HG02870 (cell line): ENCODE measurements around the gene KCNMB4.
"Not testable (repeated sequence)": the region's sequence is repeated elsewhere in the genome, so short reads cannot be mapped to it uniquely, and the experiment has no call there.

Source experiments
- ATAC-seq: cut with Tn5 transposase; IDR thresholded peaks from one replicate; pipeline ENCODE4 v1.9.1; 2021; ENCODE audit warnings: mild to moderate bottlenecking, moderate library complexity; ENCODE audit not compliant: unreplicated experiment

KCNMB4 gene

DNA sequence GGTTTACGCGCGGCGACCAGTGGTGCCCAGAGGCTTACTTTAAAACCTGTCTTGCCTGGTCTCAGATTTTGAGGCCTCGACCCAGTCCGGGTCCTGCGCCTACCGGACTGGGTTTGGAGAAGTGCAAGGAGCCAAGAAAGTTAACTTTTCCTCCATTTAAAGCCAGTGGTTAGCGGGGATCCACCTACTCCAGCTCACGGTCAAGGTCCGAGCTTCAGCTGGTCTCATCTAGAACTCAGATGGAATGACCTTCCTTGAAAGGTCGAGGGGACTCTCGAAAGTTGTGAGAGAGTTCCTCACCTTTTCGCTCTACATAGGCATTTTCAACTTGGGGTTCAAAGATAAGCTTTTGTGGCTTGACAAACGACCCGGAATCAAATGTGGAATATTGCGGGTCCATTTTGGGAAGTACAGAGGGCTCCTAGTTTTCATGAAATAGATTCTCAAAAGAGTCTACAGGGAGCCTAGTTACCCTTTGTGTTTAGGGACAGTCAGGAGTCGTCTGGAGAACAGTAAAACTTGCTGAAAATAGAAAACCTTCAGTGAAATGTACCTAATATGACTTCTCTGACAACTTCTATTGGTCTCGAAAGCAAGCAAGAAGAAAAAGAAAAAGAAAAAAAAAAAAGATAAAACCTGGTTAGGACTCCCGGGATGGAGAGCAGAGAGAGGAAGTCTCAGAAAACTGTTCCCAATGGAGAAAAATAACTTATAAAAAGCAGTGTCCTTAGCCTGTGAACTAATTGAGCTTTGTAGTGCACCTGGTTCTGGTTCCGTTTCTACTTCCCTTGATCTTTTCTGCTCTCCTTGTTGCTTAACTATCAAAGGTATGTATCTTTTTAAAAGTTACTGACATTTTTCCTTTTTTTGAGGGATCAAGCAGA, 1.4 kb downstream of the KCNMB4 start:
- ATAC-seq = no peak

DNA sequence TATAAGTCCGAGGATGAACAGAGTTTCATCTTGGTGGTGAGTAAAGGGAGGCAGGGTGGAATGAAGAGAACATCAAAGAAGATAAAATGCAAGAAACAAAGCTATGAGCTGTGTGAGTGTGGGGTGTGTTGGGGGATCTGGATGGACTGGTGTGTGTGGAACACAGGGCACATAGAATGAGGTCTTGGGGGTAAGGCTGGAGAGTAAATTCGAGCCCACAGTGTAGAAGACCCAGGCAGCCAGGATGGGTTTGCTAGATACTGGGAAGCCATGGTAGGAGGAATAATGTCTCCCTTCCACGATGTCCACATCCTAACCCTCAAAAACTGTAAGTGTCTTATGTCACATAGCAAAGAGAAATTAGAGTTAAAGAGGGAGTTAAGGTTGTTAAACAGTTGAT, 6.8 kb downstream of the KCNMB4 start:
- no peak for ATAC-seq

DNA sequence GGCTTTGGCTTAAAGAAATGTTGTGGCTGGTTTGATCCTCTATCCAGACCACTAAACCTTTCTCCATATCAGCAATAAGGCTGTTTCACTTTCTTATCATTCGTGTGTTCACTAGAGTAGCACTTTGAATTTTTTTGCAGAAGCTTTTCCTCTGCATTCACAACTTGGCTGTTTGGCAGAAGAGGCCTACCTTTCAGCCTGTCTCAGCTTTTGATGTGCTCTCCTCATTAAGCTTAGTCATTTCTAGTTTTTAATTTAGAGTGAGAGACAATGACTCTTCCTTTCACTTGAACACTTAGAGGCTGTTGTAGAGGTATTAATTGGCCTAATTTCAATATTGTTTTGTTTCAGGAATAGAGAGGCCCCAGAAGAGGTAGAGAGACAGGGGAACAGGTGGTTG, 13.8 kb downstream of the KCNMB4 start:
- no peak for ATAC-seq

DNA sequence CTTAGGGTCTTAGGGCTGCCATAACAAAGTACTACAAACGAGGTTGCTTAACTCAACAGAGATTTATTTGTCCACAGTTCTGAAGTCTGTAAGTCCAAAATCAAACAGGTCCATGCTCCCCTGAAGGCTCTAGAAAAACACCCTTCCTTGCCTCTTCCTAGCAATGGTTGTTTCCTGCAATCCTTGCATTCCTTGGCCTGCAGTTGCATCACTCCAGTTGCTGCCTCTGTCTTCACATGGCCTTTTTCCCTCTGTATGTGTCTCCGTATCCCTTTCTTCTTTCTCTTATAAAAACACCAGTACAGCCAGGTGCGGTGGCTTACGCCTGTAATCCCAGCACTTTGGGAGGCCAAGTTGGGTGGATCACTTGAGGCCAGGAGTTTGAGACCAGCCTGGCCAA, 17.4 kb downstream of the KCNMB4 start:
- ATAC-seq = no peak

DNA sequence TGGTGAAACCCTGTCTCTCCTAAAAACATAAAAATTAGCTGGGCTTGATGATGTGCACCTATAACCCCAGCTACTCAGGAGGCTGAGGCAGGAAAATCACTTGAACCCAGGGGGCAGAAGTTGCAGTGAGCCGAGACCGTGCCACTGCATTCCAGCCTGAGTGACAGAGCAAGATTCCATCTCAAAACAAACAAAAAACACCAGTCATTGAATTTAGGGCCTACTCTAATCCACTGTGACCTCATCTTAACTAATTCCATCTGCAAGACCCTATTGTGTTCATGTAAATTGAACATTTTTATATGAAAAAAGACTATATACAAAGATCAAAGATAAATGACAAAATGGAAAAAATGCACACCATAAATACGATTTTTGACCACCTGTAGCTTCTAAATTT, 17.8 kb downstream of the KCNMB4 start:
- ATAC-seq = no peak

DNA sequence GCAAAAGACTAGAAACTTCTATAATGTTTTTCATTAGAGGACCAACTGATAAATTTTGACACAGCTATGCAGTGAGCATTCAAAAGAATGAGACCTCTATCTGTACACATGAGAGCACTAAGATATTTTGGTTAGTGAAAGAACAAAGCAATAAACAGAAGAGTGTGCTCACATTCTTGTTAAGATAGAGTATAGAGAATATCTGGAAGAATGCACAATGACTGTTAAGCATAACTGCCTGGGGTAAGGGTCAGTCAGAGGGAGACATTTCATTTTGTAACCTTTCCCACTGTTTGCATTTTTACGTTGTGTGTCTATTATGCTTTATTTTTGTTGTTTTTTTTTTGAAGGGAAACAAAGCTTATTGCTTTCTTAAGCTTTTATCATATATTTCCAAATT, 20.7 kb downstream of the KCNMB4 start:
- ATAC-seq = no peak

DNA sequence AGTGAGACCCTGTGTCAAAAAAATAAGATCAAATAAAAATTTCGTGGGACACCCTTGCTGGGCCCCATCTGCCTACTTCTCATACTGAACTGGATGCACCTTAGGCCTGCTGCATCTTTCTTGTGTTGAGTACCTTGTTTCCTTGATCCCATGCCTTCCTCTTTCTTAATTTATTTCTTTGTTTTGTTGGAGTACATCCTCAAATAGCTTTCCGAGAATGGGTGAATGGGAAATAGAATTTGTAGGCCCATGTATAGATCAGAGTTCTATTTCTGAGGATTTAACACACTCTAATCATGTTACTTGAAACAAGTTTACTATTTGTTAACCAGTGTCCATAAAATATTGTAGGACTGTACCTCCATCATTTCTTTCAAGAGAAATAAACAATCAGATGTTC, 23.6 kb downstream of the KCNMB4 start:
- no peak for ATAC-seq

DNA sequence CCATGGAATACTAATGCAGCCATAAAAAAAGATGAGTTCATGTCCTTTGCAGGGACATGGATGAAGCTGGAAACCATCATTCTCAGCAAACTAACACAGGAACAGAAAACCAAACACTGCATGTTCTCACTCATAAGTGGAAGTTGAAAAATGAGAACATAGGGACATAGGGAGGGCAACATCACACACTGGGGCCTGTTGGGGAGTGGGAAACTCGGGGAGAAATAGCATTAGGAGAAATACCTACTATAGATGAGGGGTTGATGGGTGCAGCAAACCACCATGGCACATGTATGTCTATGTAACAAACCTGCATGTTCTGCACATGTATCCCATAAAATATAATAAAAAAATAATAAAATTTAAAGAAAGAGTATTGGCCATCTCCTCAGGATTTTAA, 26.5 kb downstream of the KCNMB4 start:
- not testable (repeated sequence) for ATAC-seq

DNA sequence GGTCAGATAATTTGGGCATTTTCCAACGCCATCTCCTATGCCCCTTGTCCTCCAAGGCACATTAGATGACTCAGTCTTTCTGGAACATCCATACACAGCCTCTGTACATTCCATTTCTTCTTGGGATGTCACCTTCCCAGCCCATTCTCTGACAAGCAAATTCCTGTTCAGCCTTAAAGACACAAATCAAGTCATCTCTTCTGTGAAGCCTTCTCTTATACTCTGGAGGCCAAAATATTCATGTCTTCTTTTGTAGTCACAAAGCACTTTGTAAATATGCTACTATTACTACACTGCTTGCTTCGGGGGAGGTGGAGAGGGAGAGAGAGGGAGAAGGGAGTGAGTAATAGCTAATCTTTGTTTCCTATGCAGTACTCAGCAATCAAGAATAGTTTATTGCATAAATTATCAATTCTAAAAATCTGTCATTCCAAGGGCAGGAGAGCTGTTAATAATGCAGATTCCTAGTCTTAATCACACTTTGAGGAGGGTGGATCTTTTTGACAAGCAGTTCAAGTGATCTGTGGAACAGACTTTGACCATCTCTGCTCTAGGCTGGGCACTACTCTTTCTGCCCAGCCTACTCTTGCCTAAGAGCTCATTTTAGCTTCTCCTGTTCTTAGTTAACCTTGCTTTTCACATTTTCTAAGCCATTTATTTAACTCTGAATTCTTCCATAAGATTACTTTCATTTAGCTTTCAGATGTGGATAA, 27.9 kb downstream of the KCNMB4 start:
- no peak for ATAC-seq

DNA sequence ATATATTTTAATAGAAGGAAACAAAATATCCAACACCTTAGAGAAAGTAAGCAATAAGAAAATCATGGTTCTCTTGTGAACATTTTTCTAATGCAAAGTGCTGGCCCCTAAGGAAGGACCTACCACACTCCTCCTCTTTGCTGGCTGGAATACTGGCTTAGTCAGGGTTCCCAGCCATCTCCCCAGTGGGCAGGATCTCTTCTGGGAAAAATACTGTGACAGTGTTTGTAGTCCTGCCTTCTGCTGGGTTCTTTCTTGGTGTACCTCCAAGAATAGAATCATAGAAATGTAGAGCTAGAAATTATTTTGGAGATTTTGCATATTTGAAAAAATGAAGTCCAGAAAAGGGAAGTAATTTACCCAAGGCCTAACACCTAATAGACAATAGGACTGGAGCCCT, 31.9 kb downstream of the KCNMB4 start:
- no peak for ATAC-seq

DNA sequence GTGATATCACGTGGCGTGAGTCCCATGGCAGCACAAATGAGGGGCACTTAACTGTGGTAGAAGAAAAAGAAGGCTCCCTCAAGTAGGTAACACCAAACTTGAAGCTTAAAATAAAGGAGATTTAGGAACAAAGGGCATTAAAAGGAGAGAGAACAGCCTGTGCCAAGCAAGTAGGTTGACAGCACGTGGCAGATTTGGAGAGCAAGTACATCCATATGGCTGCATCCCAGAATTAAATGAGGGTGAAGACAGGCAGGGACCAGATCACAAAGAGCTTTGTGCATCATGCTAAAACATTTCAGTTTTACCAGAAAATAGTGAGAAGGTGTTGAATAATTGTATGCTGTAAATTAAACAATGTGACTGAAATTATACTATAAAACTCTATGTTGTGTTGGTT, 32.8 kb downstream of the KCNMB4 start:
- no peak for ATAC-seq

DNA sequence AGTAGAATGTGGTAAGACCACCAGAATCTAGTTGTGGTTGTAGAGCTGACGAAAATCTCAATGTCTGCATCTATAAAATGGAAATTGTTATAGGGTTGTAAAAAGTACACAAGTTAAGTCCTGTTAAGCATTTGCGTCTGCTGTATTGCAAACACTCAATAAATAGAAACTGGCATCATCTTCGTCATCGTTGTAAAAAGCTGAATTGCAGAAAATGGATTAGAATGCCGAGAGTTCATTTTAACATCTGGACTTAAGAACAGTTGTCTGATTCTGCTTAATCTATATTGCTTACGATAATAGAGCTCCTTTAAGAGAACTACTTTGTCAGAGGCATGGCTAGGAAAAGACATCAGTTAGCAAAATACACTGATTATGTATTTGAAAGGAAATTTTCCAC, 33.2 kb downstream of the KCNMB4 start:
- no peak for ATAC-seq

DNA sequence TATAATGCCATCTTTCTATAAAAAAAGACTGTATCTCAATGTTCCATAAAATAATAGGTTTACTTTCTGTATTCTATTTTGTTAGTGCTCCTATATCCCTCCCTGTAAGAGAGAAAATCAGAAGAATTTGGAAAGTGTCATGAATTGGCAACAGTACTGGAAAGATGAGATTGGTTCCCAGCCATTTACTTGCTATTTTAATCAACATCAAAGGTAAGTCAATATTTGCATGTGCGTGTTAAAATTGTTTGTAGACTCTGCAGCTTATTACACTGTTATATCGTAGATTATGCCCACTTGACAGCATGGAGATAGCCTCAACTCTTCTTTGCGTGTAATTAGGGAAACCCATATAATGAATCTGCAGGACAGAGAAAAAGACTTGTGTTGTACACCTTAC, 34.0 kb downstream of the KCNMB4 start:
- ATAC-seq = no peak

DNA sequence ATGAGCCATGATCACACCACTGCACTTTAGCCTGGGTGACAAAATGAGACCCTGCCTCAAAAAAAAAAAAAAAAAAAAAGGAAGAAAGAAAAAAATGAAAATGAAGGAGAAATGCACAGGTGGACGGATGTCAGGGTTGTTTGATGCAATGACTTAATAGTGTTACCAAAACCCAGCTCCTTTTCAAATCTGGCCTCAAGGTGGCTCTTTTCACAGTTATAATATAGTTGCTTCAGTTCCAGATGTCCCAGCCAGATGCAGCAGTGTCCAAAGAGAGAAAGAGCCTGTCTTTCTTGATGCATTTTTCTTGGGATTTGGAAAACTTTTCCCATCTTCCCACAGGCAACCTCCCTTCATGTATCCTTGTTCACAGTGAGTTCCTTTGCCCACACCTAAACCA, 36.5 kb downstream of the KCNMB4 start:
- ATAC-seq = no peak

DNA sequence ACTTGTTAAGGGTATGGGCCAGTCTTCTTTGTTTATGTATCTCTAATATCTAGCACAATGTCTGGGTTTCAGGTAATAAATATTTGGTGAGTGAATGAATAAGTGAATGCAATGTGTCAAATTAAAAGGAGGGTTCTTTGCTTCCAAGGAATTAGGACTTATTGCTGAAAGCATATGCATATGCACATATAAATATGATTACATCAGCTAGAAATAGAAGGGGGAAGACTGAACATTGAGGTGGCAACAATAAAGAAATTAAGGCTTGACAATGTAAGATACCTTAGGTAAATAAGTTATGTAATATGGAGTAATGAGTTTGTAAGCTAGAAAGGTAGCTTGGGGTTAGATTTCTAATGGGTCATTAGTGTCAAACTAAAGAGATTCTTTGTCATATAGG, 37.7 kb downstream of the KCNMB4 start:
- ATAC-seq = no peak

DNA sequence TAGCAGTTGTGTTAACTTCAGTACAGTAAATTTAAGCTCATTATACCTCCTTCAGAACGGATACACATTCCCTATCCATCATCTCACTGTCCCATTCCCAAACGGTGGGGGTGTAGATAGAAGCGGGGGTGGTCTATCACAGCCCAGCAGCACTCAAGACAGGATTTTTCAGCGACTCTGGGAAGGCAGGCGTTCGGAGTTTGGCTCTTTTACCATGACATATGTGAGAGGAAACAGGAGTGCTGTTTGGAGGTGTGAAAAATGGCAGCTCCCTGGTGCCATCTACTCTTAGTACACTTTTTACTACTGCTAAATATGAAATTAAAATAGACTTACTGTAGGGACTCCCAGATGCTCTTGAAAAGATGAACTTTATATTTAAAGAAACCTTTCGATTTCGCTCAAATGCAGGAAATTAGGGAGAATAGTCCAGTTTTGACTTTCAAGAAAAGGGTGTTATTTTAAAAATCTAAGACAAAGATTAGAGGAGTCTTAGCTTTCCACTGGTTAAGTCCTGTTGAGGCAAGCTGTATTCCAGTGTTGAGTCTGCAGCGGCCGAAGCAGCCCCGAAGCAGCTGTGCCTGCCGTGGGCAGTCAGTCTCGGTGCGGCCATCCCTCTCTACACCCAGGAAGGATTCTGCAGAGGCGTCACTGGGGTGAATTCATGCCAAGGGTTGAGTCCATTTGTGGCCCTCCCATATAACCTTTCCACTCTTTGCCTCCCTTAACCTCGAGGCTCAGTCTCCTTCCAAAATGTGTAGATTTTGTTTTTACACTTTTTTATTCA, 42.1 kb downstream of the KCNMB4 start:
- ATAC-seq = no peak

DNA sequence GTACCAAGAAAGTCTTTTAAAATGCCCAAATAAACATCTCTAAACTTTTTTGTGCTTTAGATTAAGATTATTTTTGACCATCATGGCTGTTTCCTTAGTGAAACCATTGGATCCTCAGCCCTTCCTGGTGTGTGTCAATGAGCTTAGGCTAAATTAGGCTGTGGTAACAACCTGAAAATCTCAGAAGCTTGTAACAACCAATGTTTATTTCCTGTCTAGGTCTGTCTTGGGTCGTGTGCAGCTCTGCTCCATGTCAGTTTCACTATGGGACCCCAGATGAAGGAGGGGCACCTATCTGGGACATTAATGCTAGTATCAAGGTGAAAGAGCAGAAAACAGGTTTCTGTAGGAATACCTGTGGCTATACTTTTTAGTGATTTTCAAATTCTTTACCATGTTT, 49.9 kb downstream of the KCNMB4 start:
- ATAC-seq = peak; percentile 57

DNA sequence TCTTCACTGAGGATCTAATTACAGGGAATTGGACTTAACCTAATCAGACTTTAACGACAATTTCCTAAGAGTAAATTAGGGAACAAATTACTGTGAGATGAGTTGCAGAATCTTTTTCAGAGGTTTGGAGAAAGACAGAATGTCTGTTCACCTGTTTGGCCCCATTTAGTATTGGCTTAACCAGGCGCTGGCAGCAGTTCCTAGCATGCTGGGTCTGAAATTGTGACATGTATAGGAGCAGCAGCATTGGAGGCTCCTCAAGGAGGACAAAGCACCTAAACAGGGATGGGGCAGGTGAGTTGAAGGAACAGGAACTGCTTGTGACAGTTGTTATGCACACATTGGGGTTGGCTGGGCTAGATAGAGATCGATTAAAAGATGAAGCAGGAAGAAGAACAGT, 51.0 kb downstream of the KCNMB4 start:
- ATAC-seq = no peak

DNA sequence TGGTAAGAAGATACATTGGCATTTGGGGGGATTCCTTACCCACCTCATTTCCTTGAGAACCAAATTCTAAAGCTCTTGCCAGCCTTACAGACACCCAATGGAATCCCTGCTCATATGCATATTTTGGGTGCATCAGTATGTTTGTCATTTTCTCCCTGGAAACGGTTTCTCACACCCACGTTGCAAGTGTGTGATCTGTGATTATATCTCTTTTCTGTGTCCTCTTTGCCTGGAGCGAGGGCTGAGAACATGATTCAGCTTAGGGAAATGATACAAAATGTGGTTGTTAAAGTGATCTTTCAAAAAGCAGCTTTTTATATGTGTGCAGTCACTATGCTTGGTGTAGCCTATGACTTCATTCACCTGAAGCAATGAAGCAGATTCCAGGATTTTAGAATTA, 52.0 kb downstream of the KCNMB4 start:
- ATAC-seq = no peak

DNA sequence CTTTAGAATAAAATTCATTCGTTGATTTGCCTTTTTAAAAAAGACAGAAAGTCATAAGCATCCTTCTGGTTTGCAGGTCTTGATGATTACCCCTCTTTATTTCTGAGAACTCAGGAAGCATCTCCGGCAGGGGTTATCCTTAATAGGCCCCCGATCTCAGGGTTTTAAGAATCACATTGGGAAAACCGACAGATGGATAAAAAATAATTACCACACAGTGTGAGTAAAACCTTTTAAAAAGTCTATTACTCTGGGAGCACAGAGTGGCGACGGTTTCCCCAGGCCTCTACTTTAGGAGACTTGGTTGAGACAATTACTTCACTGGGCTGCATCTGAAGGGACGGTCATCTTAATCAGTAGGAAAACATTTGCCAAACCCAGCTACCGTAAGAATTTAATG, 56.5 kb downstream of the KCNMB4 start:
- ATAC-seq = no peak

DNA sequence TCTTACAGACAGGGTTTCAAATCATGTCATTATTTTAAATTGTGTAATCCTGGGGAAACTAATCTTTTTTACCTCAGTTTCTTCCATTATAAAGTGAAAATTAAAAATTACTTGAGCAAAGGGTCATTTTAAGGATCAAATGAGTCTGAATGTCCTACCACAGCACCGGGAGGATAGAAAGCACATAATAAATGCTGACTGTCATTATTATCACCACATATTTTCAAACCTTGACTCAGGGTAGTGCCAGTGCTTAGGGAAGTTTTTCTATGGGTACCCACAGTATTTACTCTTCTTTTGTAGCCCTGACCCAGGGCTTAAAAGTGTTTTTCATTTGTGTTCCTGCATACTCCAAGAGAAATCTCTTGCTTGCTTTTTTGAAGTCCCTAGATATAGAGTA, 60.5 kb downstream of the KCNMB4 start:
- ATAC-seq = no peak

DNA sequence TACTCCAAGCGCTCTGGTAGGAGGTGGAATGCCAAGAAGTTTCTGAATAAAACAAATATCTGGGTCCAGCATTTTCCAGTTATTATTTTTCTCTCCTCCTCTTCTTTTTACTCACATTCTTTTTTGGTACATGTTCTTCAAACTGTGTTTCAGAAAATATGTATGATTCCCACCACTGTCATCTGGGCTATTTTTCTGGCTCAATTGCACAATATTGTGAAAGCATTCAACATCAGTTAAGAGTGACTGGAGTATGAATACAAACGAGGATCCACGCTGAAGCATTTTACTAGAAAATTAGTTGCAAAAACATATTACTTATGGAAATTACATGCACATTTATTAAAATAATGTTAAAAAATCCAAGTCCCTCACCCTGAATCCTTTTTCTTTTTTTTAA, 61.5 kb downstream of the KCNMB4 start:
- no peak for ATAC-seq
